HG03521 (cell line): ENCODE measurements around the gene IPO9.
"Not testable (repeated sequence)": the region's sequence is repeated elsewhere in the genome, so short reads cannot be mapped to it uniquely, and the experiment has no call there.

Experiments
- ATAC-seq: cut with Tn5 transposase; IDR thresholded peaks from one replicate; pipeline ENCODE4 v1.9.1; 2021; ENCODE audit warnings: mild to moderate bottlenecking, moderate library complexity; ENCODE audit not compliant: unreplicated experiment

The IPO9 gene

DNA sequence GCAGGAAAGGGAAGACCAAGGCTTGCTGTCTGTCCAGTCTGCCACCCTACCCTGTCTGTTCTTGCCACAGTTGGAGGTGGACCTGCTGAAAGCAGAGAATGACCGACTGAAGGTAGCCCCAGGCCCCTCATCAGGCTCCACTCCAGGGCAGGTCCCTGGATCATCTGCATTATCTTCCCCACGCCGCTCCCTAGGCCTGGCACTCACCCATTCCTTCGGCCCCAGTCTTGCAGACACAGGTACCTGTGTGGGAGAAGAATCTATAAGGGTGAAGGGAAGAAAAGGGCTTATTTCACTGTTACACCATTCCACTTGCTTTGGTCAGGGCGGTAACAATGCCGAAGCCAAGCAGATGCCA lies 20.3 kb upstream of the IPO9 start:
- ATAC-seq, result no peak

DNA sequence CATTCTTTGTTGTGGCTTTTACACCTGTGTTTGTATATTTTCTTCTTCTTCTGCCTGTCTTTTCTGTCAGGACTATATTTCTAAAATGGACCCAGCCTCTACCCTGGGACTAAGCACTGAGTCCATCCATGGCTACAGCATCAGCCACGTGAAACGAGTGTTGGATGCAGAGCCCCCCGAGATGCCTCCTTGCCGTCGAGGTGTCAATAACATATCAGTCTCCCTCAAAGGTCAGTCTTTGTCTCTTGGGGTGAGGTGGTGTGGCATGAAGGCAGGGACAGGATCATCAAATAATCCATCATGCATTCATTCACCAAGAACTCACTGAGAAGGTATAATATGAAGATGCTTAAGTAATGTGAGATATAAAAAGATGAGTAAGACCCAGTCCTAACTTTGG lies 19.1 kb upstream of the IPO9 start:
- no peak for ATAC-seq

DNA sequence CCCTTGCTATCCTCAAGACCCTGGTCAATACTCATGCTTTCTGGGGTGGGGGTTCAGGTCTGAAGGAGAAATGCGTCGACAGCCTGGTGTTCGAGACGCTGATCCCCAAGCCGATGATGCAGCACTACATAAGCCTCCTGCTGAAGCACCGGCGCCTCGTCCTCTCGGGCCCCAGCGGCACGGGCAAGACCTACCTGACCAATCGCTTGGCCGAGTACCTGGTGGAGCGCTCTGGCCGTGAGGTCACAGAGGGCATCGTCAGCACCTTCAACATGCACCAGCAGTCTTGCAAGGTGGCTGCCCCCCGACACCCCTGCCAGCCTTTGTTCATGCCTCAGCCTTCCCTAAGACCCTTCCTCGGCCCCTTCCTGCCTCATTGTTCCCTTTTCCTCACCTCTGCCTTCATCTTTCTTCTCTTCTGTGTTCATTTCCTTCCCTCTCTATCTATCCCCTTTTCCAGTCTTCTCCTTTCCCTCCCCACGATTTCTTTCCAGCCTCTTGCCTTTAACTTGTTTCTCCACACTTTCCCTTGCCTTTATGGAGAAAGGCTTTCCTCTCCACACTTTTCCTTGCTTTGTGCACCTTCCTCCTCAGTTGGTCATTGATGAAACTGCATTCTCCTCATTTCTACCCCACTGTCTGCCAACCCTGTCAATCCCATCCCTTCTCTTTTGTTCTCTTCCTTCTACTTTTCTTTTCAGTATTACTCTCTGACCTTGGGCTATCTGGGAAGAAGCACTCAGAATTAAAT lies 18.3 kb upstream of the IPO9 start:
- no peak for ATAC-seq

DNA sequence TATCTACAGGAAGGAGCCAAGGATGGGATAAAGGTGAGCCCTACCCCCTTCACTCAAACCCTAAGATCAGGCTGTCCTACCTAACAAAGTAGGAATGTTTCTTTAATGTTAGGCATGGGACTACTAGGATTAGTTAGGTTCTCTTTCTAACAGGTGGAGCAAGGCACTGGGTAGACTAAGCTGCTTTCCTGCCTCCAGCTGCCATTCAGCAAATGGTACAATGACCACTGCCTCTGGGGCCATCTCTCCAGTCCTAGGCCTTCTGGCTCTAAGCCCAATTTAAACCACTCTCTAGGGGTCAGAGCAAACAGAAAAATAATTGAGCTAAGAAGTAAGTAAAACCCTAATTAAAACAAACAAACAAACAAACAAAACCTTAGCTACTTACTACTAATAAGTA lies 15.7 kb upstream of the IPO9 start:
- no peak for ATAC-seq

DNA sequence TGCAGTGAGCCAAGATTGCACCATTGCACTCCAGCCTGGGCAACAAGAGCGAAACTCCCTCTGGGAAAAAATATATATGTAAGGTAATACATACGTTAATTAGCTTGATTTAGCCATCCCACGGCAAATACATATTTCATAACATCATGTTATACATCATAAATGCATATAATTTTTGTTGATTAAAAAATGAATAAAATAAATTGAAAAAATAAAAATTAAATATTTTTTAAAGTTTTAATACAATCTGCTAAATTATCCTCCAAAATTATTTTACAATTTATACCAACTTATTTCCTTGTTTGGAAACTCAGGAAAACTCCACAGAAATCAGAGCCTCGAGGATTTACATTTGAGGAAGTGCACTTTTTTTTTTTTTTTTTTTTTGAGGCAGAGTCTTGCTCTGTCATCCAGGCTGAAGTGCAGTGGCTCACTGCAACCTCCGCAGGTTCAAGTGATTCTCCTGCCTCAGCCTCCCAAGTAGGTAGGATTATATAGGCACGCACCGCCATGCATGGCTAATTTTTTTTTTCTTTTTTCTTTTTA lies 12.6 kb upstream of the IPO9 start:
- no peak for ATAC-seq

- no peak for ATAC-seq
Observed at GRCh38 chr1:201818971-201819750, 9.8 kb upstream of the IPO9 start.

GRCh38 chr1:201820413-201820812 lies 8.5 kb upstream of the IPO9 start:
- no peak for ATAC-seq

DNA sequence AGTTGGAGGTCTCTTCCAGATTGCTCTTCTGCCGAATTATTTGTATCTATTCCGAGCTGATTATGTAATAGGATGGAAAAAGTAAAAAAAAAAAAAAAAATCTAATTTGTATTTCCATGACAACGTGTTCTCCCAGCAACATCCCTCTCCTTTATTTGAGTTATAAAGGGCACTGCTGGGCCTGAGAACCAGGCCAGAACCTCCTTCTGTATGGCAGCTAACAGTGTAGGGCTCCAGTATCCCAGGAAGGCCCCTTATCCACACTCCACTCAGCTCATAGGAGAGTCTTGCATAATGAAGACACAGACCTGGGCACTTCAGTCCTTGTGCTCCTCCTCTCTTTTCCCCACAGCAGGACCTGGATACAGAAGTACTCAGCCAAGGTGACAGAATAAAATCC lies 3.7 kb upstream of the IPO9 start:
- no peak for ATAC-seq

DNA sequence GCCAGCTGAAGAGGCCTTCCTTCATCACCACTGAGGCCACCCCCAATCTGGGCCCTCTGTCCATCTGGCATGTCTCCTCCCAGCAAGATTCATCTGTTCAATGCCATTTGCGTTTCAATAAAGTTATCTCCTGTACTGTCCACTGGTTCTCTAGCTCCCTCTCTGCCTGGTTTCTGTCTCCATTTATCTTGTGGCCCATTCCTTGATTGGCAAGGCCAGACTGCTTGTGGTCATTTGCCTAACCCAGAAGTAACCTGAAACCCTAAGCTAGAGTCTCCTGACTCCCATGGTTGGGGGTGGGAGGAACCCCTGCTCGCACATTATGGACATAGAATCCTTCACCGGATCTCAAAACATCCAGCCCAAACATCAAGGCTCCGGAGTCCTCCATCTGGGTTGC lies 2.1 kb upstream of the IPO9 start:
- ATAC-seq, result no peak

DNA sequence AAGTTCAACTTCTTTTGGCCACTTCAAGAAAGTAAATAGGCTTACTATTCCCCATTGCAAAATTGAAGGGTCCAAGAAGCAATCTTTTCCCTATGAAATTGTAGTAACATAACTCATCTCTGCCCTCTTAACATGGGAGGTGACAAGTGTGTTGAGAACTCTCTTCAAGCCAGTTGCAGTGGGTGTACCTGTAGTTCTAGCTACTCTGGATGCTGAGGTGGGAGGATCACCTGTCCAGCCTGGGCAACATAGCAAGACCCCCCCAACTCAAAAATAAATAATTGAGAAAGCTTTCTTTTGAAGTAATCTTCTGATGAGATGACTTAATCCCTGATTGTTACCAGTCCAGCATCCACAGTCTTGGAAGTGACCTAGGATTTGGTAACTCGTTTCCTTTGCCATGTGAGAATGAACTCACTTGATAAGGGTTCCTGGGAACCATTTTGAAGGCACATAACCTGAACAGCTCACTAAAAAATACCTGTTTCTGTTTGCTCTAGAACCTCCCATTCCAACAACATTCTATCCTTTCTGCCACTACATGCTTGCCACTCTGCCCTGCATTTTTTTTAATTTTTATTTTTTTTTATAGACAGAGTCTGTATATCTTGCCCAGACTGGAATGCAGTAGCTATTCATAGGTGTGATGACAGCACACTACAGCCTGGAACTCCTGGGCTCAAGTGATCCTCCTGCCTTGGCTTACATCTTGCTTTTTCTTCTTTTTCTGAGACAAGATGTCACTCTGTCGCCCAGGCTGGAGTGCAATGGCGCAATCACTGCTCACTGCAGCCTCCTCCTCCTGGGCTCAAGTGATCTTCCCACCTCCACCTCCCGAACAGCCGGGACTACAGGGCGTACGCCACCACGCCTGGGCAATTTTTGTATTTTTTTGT lies 1.4 kb upstream of the IPO9 start:
- no peak for ATAC-seq

- no peak for ATAC-seq
Observed at GRCh38 chr1:201828217-201828819, 639 bp upstream of the IPO9 start.

GRCh38 chr1:201831371-201831770 lies 2.4 kb downstream of the IPO9 start:
- ATAC-seq, result no peak

DNA sequence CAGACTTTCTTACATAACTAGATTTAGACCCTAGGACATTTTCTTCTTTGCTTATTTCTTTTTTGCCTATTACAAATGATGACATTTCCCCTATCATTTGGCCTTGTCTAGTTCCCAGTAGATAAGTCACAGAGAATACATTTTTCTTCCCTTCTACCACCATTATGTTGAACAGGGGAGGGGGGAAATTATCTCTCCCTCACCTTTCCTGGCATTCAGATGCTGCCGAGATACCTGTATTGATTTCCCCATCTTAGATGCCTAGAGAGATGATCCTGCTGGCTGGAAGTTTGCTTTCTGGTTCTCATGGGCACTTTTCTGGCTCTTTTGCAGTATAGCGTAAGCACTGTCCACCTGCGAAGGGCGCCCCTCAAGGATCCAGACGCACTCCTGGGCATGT lies 5.7 kb downstream of the IPO9 start:
- ATAC-seq, result no peak

DNA sequence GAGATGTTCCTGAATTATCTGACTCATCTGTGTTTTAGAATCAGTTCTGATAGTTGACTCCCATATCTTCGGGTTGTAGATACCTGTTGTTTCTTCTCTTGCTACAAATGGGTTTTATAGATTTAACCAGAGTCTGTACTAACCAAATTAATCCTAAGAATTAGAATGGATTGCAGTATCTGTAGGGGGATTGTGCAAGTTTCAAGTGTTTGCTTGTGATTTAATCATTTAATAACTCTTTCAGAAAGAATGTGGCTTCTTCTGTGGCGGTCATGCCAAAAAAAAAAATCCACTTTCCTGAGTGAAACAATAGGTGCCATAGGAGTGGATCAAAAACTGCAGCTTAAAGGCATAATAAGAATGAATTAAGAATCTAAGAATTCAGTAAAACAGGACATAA lies 9.4 kb downstream of the IPO9 start:
- ATAC-seq, result no peak

DNA sequence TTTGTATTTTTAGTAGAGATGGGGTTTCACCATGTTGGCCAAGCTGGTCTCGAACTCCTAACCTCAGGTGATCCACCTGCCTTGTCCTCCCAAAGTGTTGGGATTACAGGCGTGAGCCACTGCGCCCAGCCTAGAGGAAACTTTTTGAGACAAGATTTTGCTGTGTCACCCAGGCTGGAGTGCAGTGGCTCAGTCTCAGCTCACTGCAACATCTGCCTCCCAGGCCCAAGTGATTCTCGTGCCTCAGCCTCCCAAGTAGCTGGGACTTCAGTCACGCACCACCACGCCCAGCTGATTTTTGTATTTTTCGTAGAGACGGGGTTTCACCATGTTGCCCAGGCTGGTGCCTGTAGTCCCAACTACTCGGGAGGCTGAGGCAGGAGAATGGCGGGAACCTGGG lies 10.1 kb downstream of the IPO9 start:
- not testable (repeated sequence) for ATAC-seq

GRCh38 chr1:201840055-201840454 lies 11.1 kb downstream of the IPO9 start:
- ATAC-seq, result no peak

DNA sequence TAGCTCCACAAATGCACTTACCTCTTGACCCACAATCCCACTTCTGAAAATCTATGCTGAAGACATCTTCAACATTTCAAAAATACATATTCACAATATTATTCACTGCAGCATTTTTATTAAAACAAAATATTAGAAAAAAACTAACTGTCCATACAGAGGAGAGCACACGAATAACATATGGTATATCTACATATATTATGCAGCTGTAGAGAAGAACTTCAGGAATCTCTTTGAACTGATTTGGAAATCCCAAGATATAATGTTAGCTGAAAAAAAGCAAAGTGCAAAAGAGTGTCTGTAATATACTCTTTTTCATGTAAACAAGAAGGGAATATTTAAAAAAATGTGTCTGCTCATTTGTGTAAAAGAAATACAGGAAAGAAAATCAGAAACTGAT lies 11.5 kb downstream of the IPO9 start:
- ATAC-seq, result no peak

DNA sequence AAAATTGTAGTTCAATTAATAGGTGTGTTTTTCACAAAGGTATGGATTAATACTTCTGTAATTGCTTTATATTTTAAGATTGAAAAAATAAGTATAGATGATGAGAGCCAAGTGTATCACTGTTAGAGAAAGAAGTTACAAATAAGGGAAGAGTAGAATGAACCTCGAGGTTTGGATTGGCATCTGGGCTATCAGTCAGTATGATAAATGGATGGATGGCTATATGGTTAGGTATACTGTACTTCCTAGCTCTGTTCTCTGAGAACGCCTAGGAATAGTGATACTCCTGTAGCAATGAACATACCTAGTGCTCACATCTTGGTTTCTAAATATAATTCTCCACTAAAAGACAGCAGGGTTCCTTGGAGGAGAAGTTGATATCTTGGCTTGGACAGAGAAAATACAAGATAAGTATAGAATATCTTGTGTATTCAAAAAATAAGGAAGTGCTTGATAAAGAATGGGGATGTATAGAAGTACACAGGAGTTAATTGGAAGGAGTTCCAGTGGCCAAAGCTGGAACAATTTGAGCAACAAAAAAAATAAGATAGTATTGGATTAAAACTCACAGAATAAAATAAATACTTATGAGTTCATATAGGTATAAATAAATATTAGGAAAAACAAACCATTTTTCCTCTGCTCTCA lies 12.4 kb downstream of the IPO9 start:
- no peak for ATAC-seq

DNA sequence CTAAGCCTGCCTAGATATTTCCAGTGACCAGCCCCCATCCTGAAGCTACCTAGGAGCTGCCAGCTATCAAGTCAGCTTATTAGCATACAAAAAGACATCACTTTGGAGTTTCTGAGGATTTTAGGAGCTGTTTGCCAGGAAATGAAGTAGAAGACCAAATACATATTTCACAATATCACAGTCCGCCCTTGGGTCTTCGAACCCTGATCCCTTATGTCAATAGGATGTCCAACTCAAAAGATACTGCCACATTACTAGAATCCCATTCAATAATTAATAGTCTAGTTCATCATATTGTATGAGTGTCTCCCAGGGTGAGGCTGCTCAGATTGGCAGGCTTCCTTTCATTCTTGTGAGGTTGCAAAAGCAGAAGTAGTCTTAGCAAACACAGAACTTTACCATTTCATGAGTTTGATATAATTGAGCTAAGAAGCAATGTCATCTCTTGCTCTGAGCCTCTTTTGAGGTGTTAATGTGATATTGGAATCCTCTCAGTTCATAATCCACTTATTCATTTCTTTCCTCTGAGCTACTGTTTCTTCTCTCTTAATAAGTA lies 13.6 kb downstream of the IPO9 start:
- no peak for ATAC-seq
